ENCODE data around the gene ZNF473. TPM values are rescaled to one million over a fixed set of nuclear protein-coding genes. Genes with fewer than 3 reads are reported as not detected.

Gene ZNF473
- total and polyA plus RNA-seq, 2 donors (not counting 1 experiment from before 2014, with no cell fraction given): 5.0 to 6.4 TPM

DNA sequence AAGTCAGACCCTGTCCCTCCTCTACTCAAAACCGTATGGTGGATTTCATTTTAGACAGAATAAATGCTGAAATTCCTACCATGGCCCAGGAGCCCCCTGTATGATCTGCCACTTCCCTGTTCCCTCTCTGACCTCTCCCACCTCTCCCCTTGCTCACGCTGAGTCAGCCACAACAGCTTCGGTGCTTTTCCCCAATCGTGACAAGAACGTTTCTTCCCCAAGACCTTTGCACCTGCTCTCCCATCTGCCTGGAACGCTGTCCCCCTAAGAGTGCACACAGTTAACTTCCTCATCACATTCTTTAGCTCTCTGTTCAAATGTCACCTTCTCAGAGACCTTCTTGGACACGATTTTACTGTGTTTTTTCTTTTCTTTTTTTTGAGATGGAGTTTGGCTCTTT, 3.0 kb upstream of the ZNF473 start:
- Histone ChIP-seq H3K4me3 (replicated peaks in 1 of 4; ENCODE audit: control extremely low read depth in 1 of 4, insufficient read depth in 1 of 4, low read depth in 3 of 4, low read length in 4 of 4) (no peak overlapping the region), H2AFZ (ENCODE audit: low read length) (no peak overlapping the region), H3K36me3 (ENCODE audit: control insufficient read depth, insufficient read depth, low read length) (no peaks in the 10 kb centered on the region), H3K4me1 (ENCODE audit: control insufficient read depth, extremely low read depth, insufficient read depth, low read length) (no peaks in the 10 kb centered on the region), H3K9me3 (ENCODE audit: control insufficient read depth, insufficient read depth, low read depth, low read length) (no peaks in the 10 kb centered on the region), H3K27me3 (ENCODE audit: control insufficient read depth, insufficient read depth, low read length) (no peaks in the 10 kb centered on the region), H3K9ac (ENCODE audit: insufficient read depth, low read length) (no peak overlapping the region), H3K79me2 (ENCODE audit: control insufficient read depth, insufficient read depth, low read length) (peaks cover 39% of the 10 kb centered on the region), H4K20me1 (ENCODE audit: control insufficient read depth, extremely low read depth, insufficient read depth, low read length) (no peaks in the 10 kb centered on the region), H3K4me2 (ENCODE audit: extremely low read depth, insufficient read depth, low read length) (no peak overlapping the region), H3K27ac (ENCODE audit: insufficient read depth, low read length) (no peak overlapping the region)
- DNase-seq (ENCODE audit: low read depth in 2 of 2): no peak
- no peak for TF ChIP-seq EZH2 (IDR thresholded peaks at IDR 0.05; ENCODE audit: low read length, missing control alignments)
- TF ChIP-seq, protein P1, sequence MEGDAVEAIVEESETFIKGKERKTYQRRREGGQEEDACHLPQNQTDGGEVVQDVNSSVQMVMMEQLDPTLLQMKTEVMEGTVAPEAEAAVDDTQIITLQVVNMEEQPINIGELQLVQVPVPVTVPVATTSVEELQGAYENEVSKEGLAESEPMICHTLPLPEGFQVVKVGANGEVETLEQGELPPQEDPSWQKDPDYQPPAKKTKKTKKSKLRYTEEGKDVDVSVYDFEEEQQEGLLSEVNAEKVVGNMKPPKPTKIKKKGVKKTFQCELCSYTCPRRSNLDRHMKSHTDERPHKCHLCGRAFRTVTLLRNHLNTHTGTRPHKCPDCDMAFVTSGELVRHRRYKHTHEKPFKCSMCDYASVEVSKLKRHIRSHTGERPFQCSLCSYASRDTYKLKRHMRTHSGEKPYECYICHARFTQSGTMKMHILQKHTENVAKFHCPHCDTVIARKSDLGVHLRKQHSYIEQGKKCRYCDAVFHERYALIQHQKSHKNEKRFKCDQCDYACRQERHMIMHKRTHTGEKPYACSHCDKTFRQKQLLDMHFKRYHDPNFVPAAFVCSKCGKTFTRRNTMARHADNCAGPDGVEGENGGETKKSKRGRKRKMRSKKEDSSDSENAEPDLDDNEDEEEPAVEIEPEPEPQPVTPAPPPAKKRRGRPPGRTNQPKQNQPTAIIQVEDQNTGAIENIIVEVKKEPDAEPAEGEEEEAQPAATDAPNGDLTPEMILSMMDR (conservative IDR thresholded peaks at IDR 0.05 in 1 of 2, IDR thresholded peaks at IDR 0.05 in 1 of 2; ENCODE audit: low read depth in 1 of 2, low read length in 2 of 2): no peak

DNA sequence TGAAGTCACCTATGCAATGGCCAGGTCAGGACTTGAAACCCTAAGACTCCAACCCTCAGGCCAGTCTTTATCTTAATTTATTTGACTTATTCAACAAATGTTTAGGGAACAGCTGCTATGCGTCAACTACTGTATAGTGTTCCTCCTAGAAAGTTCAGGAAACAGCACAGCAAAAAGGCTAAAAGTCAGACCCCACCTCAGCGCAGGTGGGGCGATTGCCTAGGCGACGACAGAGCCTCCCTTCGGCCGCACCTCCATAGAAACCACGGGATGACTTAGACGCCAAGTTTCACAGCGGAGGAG, 1.1 kb upstream of the ZNF473 start:
- Histone ChIP-seq H3K27me3 (ENCODE audit: control insufficient read depth, insufficient read depth, low read length) (no peaks in the 10 kb centered on the region), H3K9me3 (ENCODE audit: control insufficient read depth, insufficient read depth, low read depth, low read length) (no peaks in the 10 kb centered on the region), H2AFZ (ENCODE audit: low read length) (peak overlapping the region; percentile 95), H3K9ac (ENCODE audit: insufficient read depth, low read length) (peak overlapping the region; percentile 97), H3K4me3 (replicated peaks in 1 of 4; ENCODE audit: control extremely low read depth in 1 of 4, insufficient read depth in 1 of 4, low read depth in 3 of 4, low read length in 4 of 4) (peak overlapping the region; percentile 80 to 92 (median 91)), H3K4me1 (ENCODE audit: control insufficient read depth, extremely low read depth, insufficient read depth, low read length) (no peaks in the 10 kb centered on the region), H3K4me2 (ENCODE audit: extremely low read depth, insufficient read depth, low read length) (peak overlapping the region; percentile 91), H3K36me3 (ENCODE audit: control insufficient read depth, insufficient read depth, low read length) (no peaks in the 10 kb centered on the region), H3K79me2 (ENCODE audit: control insufficient read depth, insufficient read depth, low read length) (peaks cover 44% of the 10 kb centered on the region), H4K20me1 (ENCODE audit: control insufficient read depth, extremely low read depth, insufficient read depth, low read length) (no peaks in the 10 kb centered on the region), H3K27ac (ENCODE audit: insufficient read depth, low read length) (peak overlapping the region; percentile 100)
- no peak for DNase-seq (ENCODE audit: low read depth in 2 of 2)
- TF ChIP-seq, protein P1 (conservative IDR thresholded peaks at IDR 0.05 in 1 of 2, IDR thresholded peaks at IDR 0.05 in 1 of 2; ENCODE audit: low read depth in 1 of 2, low read length in 2 of 2): no peak
- TF ChIP-seq EZH2 (IDR thresholded peaks at IDR 0.05; ENCODE audit: low read length, missing control alignments): no peak

DNA sequence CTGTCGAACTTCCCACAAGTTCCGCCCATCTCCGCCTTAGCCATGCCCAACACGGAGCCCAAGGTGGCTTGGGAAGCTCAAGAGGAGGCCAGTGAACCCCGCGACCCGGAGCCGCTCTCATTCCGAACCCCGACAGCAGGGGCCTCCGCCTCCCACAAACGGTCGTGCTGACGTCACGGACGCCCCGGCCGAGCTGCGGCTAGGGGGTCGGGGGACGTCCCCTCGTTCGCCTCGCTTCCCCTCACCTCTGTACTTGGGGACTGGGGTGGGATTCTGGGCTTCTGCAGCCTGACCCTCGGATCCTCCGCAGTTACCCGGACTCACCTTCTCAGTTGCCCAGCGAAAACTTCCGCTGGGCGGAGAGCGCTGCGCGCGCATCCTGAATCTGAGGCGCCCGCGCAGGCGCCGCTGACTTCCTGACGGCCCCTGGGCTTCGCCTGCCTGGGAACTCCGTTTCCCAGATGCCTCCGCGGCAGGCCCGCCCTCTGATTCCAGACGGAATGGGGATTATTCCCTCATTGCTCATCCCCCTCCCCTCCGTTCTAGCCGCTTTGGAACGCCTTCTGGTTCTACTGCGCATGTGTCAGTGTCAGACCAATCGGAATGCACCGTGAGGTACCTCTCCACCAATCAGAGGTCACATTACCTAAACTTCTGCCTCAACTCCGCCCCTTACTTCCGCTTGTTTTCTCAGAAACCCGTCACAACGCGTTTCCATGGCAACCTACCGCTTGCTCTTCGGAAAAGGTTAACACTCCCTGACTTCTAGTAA, 597 bp upstream of the ZNF473 start, which contains the start of gene VRK3:
Gene VRK3, minus strand, starts transcription at position 351 of the 772 bp plus-strand sequence. CDS start 9,210 bp downstream, outside the sequence.
- H3K79me2 ChIP-seq (ENCODE audit: control insufficient read depth, insufficient read depth, low read length): peaks cover 44% of the 10 kb centered on the region

More for the DNA sequence above, 597 bp upstream of the ZNF473 start, which contains the start of gene VRK3:
- Histone ChIP-seq H2AFZ (ENCODE audit: low read length) (peak within 1 kb of the TSS; percentile 98), H4K20me1 (ENCODE audit: control insufficient read depth, extremely low read depth, insufficient read depth, low read length) (no peaks in the 10 kb centered on the region), H3K4me2 (ENCODE audit: extremely low read depth, insufficient read depth, low read length) (peak within 1 kb of the TSS; percentile 98), H3K27ac (ENCODE audit: insufficient read depth, low read length) (peak within 1 kb of the TSS; percentile 100), H3K27me3 (ENCODE audit: control insufficient read depth, insufficient read depth, low read length) (no peaks in the 10 kb centered on the region), H3K9ac (ENCODE audit: insufficient read depth, low read length) (peak within 1 kb of the TSS; percentile 97), H3K4me1 (ENCODE audit: control insufficient read depth, extremely low read depth, insufficient read depth, low read length) (no peaks in the 10 kb centered on the region), H3K4me3 (replicated peaks in 1 of 4; ENCODE audit: control extremely low read depth in 1 of 4, insufficient read depth in 1 of 4, low read depth in 3 of 4, low read length in 4 of 4) (peak within 1 kb of the TSS; percentile 91 to 92 (median 91)), H3K9me3 (ENCODE audit: control insufficient read depth, insufficient read depth, low read depth, low read length) (no peaks in the 10 kb centered on the region), H3K36me3 (ENCODE audit: control insufficient read depth, insufficient read depth, low read length) (no peaks in the 10 kb centered on the region)
- no peak for TF ChIP-seq EZH2 (IDR thresholded peaks at IDR 0.05; ENCODE audit: low read length, missing control alignments)
- TF ChIP-seq, protein P1 (conservative IDR thresholded peaks at IDR 0.05 in 1 of 2, IDR thresholded peaks at IDR 0.05 in 1 of 2; ENCODE audit: low read depth in 1 of 2, low read length in 2 of 2): peak in 1 of 2 donors; percentile 17
- DNase-seq (ENCODE audit: low read depth in 2 of 2): peak; percentile 99 to 100
